Bone marrow (tissue), 2 donors: ENCODE results near the gene GNA15.
"Not testable (repeated sequence)": the region's sequence is repeated elsewhere in the genome, so short reads cannot be mapped to it uniquely, and the experiment has no call there.

Experiments
- DNase-seq, 2 donors: peaks; one replicate each; lab custom pipeline; 2025; lab: John Stamatoyannopoulos, UW

Gene GNA15

DNA sequence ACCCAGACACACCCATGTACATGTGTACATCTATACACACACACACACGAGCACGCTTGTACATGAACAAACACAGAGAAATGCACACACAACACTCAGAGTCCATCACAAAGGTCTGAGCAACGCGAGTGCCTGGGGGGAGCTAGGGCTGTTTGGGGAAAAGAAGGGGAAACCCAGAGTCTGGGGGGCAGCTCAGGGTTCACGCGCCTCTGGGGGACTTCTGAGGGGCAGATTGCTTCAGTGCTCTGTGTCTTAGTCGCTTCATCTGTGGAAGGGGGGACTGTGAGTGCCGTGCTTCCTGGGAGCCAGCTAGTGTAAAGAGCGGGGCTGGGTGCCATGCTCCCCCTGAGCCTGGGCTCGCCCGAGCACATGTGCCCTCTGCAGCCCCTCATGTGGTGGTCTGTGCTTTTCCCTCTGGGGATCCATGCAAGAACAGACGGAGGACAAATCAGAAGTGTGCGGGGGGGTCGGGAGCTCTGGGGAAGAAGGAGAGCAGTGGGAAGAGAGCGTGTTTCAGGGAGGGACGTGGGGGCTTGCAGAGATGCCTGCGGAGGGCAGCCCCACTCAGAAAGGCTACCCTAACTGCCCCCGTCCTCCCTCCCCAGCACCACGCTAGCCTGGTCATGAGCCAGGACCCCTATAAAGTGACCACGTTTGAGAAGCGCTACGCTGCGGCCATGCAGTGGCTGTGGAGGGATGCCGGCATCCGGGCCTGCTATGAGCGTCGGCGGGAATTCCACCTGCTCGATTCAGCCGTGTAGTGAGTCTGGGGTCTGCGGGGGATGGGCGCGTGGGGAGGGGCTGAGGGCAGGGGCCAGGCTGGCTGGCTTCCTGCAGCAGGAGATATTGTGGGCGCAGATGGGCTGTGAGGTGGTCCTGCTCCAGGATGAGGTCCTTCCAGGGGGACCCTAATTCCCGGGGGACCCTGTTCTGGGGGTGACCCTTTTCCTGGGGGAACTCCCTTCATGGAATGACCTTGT, 14.0 kb downstream of the GNA15 start:
- DNase-seq, result no peak

DNA sequence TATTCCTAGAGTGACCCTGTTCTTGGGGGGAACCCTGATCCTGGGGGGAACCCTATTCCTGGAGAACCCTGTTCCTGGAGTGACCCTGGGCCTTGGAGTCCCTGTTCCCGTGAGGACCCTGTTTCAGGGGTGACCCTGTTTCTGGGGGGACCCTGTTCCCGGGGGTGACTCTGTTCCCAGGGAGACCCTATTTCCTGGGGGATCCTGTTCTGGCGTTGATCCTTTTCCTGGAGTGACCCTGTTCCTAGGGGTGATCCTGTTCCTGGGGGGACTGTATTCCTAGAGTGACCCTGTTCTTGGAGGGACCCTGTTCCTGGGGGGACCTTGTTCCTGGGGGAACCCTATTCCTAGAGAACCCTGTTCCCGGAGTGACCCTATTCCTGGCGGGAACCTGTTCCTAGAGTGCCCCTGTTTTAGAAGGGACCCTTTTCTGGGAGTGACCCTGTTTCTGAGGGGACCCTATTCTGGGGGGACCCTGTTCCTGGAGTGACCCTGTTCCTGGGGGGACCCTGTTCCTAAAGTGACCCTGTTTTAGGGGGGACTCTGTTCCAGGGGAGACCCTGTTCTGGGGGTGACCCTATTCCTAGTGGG, 15.0 kb downstream of the GNA15 start:
- no peak for DNase-seq

DNA sequence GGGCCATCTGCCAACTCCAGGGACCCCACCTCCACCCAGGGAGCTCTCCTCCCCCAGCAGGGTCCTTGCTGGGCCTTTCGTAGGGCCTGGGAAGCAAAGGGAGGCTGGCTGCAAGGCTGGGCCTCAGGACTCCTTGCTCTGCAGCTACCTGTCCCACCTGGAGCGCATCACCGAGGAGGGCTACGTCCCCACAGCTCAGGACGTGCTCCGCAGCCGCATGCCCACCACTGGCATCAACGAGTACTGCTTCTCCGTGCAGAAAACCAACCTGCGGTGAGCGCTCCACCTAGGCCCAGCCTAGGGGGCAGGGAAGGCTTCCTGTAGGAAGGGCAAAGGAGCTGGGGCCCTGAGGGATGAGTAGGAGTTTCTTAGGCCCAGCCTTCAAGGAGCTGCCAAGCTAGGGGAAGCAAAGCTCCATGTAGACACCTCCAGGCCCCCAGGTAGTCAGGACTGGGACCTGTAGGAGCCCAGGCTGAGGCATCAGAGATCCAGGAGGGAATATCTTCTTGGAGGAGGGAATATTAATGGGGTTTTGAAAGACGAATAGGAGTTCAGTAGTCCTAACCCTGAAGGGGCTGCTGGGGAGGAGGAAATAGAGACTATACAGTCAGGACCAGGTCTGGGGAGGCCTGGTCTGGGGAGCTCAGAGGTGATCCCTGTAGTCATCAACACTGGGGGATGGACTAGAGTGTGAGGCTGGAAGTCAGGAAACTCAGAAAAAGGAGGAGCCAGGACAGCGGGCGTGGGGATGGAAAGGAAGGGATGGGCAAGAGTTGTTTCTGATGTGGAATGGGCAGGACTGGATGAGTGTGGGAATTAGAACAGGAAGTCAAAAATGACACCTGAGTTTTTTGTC, 16.0 kb downstream of the GNA15 start:
- no peak for DNase-seq

DNA sequence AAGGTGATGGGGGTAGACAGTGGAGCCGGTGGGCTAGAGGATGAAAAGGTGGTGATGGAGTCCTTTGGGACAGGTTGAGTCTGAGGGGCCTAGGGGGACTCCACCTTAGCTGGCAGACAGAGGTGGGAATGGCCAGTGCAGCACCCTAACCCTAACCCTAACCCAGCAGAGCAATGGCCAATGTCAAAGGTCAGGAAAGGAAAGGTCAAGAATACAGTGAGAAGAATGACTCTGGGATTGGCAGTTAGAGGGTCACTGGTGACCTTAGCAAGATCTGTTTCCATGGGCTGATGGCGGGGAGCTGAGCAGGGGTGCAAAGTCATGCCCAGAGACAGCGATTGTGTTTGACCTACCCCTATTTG, 16.6 kb downstream of the GNA15 start:
- DNase-seq, result no peak

DNA sequence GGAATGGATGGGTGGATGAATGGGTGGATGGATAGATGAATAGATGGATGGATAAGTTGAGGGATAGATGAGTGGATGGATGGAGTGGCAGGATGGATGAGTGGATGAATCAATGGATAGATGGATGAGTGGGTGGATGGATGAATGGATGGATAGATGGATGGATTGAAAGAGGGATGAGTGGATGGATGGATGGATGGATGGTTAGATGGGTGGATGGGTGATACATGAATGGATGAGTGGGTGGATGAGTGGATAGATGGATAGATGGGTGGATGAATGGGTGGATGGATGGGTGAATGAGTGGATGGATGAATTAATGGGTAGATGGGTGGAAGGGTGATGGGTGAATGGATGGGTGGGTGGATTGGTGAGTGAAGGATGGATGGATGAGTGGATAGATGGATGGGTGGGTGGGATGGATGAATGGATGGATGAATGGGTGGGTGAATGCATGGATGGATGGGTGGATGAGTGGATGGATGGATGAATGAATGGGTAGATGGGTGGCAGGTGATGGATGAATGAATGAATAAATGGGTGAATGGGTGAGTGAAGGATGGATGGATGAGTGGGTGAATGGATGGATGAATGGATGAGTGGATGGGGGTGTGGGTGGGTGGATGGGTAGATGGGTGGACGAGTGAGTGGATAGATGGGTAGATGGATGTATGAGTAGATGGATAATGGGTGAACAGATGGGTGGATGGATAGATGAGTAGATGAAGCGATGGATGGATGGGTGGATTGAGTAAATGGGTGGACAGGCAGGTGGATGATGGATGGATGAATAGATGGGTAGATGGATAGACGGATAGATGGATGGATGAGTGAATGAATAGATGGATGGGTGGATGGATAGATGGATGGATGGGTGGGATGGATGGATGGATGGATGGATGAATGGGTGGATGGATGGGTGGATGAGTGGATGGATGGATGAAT, 17.7 kb downstream of the GNA15 start:
- DNase-seq, result no peak

DNA sequence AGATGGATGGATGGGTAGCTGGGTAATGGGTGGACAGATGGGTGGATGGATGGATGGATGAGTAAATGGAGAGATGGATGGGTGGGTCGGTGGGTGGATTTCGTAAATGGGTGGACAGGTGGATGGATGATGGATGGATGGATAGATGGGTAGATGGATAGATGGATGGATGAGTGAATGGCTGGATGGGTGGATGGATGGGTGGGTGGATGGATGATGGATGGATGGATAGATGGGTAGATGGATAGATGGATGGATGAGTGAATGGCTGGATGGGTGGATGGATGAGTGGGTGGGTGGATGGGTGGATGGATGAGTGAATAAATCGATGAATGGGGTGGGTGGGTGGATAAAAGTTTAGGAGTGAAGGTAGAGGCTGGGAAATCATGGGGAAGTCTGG, 18.6 kb downstream of the GNA15 start:
- DNase-seq, result not testable (repeated sequence)

GRCh38 chr19:3154957-3155736, 19.3 kb downstream of the GNA15 start:
- DNase-seq, result peak; percentile 89 to 100

DNA sequence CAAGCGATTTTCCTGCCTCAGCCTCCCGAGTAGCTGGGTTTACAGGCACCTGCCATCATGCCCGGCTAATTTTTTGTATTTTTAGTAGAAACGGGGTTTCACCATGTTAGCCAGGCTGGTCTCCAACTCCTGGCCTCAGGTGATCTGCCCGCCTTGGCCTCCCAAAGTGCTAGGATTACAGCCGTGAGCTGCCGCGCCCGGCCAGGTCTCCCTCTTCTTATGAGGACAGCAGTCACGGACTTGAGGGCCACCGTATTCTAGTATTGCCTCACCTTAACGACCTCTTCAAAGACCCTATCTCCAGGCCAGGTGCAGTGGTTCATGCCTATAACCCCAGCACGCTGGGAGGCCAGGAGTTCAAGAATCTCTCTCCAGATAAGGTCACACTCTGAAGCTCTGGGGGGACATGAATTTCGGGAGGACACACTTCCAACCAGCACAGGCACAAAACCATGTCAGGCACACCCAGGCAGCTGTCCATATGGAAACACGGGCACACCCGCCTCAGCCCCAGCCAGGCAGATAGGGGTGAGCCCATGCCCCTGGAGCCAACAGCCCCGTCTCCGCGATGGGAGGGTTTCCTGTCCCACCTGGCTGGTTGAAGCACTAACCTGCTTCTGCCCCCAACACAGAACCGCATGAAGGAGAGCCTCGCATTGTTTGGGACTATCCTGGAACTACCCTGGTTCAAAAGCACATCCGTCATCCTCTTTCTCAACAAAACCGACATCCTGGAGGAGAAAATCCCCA, 21.4 kb downstream of the GNA15 start:
- DNase-seq, result no peak

GRCh38 chr19:3159565-3159964, 23.7 kb downstream of the GNA15 start:
- no peak for DNase-seq

- no peak for DNase-seq
These were observed 24.4 kb downstream of the GNA15 start for GRCh38 chr19:3160219-3160618.

DNA sequence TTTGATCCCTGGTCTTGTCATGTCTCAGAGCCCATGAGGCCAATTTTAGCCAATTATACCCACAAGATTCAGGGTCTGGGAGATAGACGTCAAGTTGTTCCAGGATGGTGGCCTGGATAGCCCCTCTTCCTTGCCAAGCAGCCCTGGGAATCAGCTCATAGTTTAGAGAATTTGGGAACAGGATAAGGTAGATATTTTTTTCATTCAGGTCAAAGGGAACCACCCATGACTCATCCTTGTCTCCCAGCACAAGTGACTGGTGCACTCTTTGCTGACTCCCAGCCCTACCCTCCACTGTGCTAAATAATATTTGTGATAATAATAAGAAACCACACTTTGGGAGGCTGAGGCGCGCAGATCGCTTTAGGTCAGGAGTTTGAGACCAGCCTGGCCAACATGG, 25.6 kb downstream of the GNA15 start:
- DNase-seq, result peak in 1 of 2 donors; percentile 17

DNA sequence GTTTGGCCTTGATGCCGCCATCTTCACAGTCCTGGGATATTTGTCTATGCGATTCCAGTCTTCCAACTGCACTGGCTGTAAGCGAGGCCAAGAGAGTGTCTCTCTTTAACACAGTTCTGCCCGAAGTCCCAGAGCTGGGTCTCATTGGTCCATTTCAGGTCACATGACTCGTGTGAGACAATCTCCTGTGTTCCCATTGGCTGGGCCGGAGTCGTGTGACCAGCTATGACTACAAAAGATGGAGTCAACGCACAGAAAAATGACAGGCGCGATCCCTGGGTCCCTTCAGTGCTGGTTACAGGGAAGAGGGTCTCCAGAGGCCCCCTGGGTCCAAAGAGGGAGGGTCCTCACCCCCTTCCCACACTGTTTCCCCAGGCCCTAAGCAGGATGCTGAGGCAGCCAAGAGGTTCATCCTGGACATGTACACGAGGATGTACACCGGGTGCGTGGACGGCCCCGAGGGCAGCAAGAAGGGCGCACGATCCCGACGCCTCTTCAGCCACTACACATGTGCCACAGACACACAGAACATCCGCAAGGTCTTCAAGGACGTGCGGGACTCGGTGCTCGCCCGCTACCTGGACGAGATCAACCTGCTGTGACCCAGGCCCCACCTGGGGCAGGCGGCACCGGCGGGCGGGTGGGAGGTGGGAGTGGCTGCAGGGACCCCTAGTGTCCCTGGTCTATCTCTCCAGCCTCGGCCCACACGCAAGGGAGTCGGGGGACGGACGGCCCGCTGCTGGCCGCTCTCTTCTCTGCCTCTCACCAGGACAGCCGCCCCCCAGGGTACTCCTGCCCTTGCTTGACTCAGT, 26.8 kb downstream of the GNA15 start:
- DNase-seq, result no peak

GRCh38 chr19:3163230-3163886, 27.5 kb downstream of the GNA15 start:
- peak; percentile 13 to 48 for DNase-seq

GRCh38 chr19:3163943-3164342, 28.1 kb downstream of the GNA15 start:
- no peak for DNase-seq

- DNase-seq, result no peak
These were observed 31.9 kb downstream of the GNA15 start for GRCh38 chr19:3167533-3168272.

- no peak for DNase-seq
These were observed 36.2 kb downstream of the GNA15 start for GRCh38 chr19:3171894-3172672.

GRCh38 chr19:3172673-3173000, 36.8 kb downstream of the GNA15 start:
- DNase-seq, result not testable (repeated sequence)
